Ovary (tissue), 3 donors: ENCODE results near the gene SOX15.

Source experiments
- CTCF ChIP-seq, 3 donors: fragments of 450-650 bp in 2 of 3; fragments of 200-600 bp in 1 of 3; IDR thresholded peaks; one replicate each; pipeline versions ENCODE4 v1.5.1 to v1.8.0; 2016 to 2022; ENCODE audit warnings: antibody characterized with exemption in 3 of 3, mild to moderate bottlenecking in 1 of 3
- EP300 ChIP-seq: sonication (generic); formaldehyde crosslinking; IDR thresholded peaks from one replicate; pipeline ENCODE4 v1.6.1; 2017; ENCODE audit warnings: antibody characterized with exemption
- POLR2A ChIP-seq: fragments of 450-650 bp; IDR thresholded peaks from one replicate; pipeline ENCODE4 v1.6.1; 2017; ENCODE audit warnings: antibody characterized with exemption, mild to moderate bottlenecking, moderate library complexity
- donor health status: DM: no; HTN: no; CAD: no.

GRCh38 chr17:7577327-7578199 is 12.3 kb downstream of the SOX15 start:
- TF ChIP-seq CTCF (IDR thresholded peaks at IDR 0.05) (no peak), EP300 (no peak), POLR2A (no peak)
